ENCODE data around the gene TMPRSS13. TPM values are rescaled to one million over a fixed set of nuclear protein-coding genes. Genes with fewer than 3 reads are reported as not detected.
A peak's percentile ranks its signal among the peaks of the same experiment; 100 is the strongest.
"Not testable (repeated sequence)": the region's sequence is repeated elsewhere in the genome, so short reads cannot be mapped to it uniquely, and the experiment has no call there.

Gene TMPRSS13
- total and polyA plus RNA-seq, 2 donors: 1.5 to 3.5 TPM

DNA sequence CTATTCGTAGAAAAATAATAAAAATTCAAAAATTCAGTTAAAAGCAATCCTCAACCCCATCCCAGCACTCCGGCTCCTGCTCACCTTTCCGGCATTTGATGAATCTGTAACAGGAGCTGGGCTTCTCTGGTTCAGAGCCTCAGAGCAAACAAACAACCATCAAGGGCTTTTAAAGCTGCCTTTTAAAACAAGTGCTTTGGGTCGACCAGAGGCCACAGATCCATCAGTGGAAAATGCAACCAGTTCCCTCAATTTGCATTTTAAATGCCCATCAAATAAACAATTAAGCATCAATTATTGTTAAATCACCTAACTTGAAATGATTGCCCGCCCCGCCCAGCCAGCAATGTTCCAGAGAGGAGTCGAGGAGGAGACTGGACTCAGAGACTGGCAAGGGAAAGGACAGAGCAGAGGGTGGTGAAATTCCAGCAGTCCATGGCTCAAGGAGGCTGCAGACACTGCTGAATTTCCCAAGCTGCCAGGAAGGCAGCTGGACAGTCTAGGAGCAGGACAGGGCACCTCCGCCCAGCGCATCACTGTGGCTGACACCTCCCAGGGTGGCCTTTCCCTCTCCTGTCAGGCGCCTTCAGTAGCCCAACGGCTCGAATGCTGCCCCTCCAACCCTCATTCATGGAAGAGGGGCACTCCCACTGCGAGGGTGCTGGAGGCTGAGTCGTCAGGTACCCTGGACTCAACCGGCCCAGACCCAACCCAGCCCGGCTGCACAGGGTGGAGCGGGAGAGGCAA, 60.2 kb downstream of the TMPRSS13 start:
- Histone ChIP-seq H3K36me3 (ENCODE audit: control insufficient read depth in 2 of 2, insufficient read depth in 2 of 2, low read length in 1 of 2) (no peaks in the 10 kb centered on the region), H3K27me3 (ENCODE audit: control insufficient read depth in 2 of 2, insufficient read depth in 1 of 2, low read length in 1 of 2) (peaks cover 0 to 18% of the 10 kb centered on the region in 2 donors), H3K27ac (ENCODE audit: low read depth in 1 of 2, low read length in 1 of 2) (no peak overlapping the region), H3K4me1 (ENCODE audit: control insufficient read depth in 2 of 2, insufficient read depth in 2 of 2, low read length in 2 of 2) (peaks cover 0 to 28% of the 10 kb centered on the region in 2 donors), H3K4me3 (ENCODE audit: low read length in 2 of 2) (no peak overlapping the region), H3K9me3 (ENCODE audit: control insufficient read depth in 2 of 2, insufficient read depth in 1 of 2, low read length in 1 of 2) (peaks cover 0 to 5% of the 10 kb centered on the region in 2 donors)
- 96% methylated on average over 17 of the region's 17 CpGs for WGBS
- DNase-seq (ENCODE audit: low read depth in 6 of 9, low spot score in 9 of 9): no peak

GRCh38 chr11:117868088-117868487, 61.1 kb downstream of the TMPRSS13 start:
- peaks cover 0 to 20% of the 10 kb centered on the region in 2 donors for H3K4me1 ChIP-seq (ENCODE audit: control insufficient read depth in 2 of 2, insufficient read depth in 2 of 2, low read length in 2 of 2)
- H3K27ac ChIP-seq (ENCODE audit: low read depth in 1 of 2, low read length in 1 of 2): no peak overlapping the region
- peaks cover 0 to 9% of the 10 kb centered on the region in 2 donors for H3K27me3 ChIP-seq (ENCODE audit: control insufficient read depth in 2 of 2, insufficient read depth in 1 of 2, low read length in 1 of 2)
- WGBS: 91% methylated on average over 11 of the region's 11 CpGs
- peaks cover 0 to 5% of the 10 kb centered on the region in 2 donors for H3K9me3 ChIP-seq (ENCODE audit: control insufficient read depth in 2 of 2, insufficient read depth in 1 of 2, low read length in 1 of 2)
- no peak overlapping the region for H3K4me3 ChIP-seq (ENCODE audit: low read length in 2 of 2)
- DNase-seq (ENCODE audit: low read depth in 6 of 9, low spot score in 9 of 9): no peak
- H3K36me3 ChIP-seq (ENCODE audit: control insufficient read depth in 2 of 2, insufficient read depth in 2 of 2, low read length in 1 of 2): no peaks in the 10 kb centered on the region

- H3K4me1 ChIP-seq (ENCODE audit: control insufficient read depth in 2 of 2, insufficient read depth in 2 of 2, low read length in 2 of 2): peaks cover 0 to 21% of the 10 kb centered on the region in 2 donors
- H3K36me3 ChIP-seq (ENCODE audit: control insufficient read depth in 2 of 2, insufficient read depth in 2 of 2, low read length in 1 of 2): no peaks in the 10 kb centered on the region
- no peaks in the 10 kb centered on the region for H3K9me3 ChIP-seq (ENCODE audit: control insufficient read depth in 2 of 2, insufficient read depth in 1 of 2, low read length in 1 of 2)
- H3K27ac ChIP-seq (ENCODE audit: low read depth in 1 of 2, low read length in 1 of 2): no peak overlapping the region
- 94% methylated on average over 5 of the region's 5 CpGs for WGBS
- no peak for DNase-seq (ENCODE audit: low read depth in 6 of 9, low spot score in 9 of 9)
- H3K4me3 ChIP-seq (ENCODE audit: low read length in 2 of 2): no peak overlapping the region
- H3K27me3 ChIP-seq (ENCODE audit: control insufficient read depth in 2 of 2, insufficient read depth in 1 of 2, low read length in 1 of 2): no peaks in the 10 kb centered on the region
Observed at GRCh38 chr11:117866526-117866925, 62.7 kb downstream of the TMPRSS13 start.

- peaks cover 0 to 22% of the 10 kb centered on the region in 2 donors for H3K4me1 ChIP-seq (ENCODE audit: control insufficient read depth in 2 of 2, insufficient read depth in 2 of 2, low read length in 2 of 2)
- H3K9me3 ChIP-seq (ENCODE audit: control insufficient read depth in 2 of 2, insufficient read depth in 1 of 2, low read length in 1 of 2); H3K27ac ChIP-seq (ENCODE audit: low read depth in 1 of 2, low read length in 1 of 2); DNase-seq (ENCODE audit: low read depth in 6 of 9, low spot score in 9 of 9); H3K27me3 ChIP-seq (ENCODE audit: control insufficient read depth in 2 of 2, insufficient read depth in 1 of 2, low read length in 1 of 2); H3K4me3 ChIP-seq (ENCODE audit: low read length in 2 of 2); H3K36me3 ChIP-seq (ENCODE audit: control insufficient read depth in 2 of 2, insufficient read depth in 2 of 2, low read length in 1 of 2): not testable (repeated sequence)
- 97% methylated on average over 13 of the region's 13 CpGs for WGBS
Observed at GRCh38 chr11:117865546-117865945, 63.7 kb downstream of the TMPRSS13 start.

DNA sequence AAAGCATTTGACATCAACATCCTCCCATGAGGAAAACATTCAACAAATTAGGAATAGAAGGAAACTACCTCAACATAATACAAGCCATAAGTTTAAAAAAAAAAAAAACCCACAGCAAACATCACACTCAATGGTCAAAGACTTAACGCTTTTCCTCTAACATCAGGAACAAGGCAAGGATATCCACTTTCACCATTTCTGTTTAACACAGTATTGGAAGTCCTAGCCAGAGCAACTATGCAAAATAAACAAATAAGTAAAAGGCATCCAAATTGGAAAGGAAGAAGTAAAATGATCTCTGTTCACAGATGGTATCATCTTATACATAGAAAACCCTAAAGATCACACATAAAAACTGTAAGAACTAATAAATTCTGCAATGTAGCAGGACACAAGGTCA, 65.8 kb downstream of the TMPRSS13 start:
- Histone ChIP-seq H3K27ac (ENCODE audit: low read depth in 1 of 2, low read length in 1 of 2) (no peak overlapping the region), H3K36me3 (ENCODE audit: control insufficient read depth in 2 of 2, insufficient read depth in 2 of 2, low read length in 1 of 2) (no peaks in the 10 kb centered on the region), H3K4me3 (ENCODE audit: low read length in 2 of 2) (no peak overlapping the region), H3K9me3 (ENCODE audit: control insufficient read depth in 2 of 2, insufficient read depth in 1 of 2, low read length in 1 of 2) (no peaks in the 10 kb centered on the region), H3K27me3 (ENCODE audit: control insufficient read depth in 2 of 2, insufficient read depth in 1 of 2, low read length in 1 of 2) (no peaks in the 10 kb centered on the region), H3K4me1 (ENCODE audit: control insufficient read depth in 2 of 2, insufficient read depth in 2 of 2, low read length in 2 of 2) (peaks cover 0 to 9% of the 10 kb centered on the region in 2 donors)
- WGBS: 97% methylated on average over 1 of the region's 1 CpG
- DNase-seq (ENCODE audit: low read depth in 6 of 9, low spot score in 9 of 9): no peak

DNA sequence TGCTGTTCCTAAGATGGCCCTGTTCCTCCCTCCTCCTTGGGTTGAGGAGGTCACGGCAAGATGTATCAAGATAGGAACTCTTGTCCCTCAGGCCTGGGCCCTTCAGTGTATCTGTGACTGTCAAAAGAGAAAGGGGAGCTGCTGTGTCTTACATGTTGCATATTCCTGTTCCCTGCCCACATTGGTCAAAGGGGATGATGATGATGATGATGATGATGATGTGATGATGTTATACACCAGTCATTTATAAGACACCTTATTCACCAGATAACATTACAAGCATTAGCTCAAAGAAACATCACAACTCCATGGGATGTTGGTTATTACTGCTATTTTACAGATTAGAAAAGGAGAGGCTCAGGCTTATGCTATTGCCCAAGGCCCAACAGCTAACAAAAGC, 66.4 kb downstream of the TMPRSS13 start:
- Histone ChIP-seq H3K4me3 (ENCODE audit: low read length in 2 of 2) (no peak overlapping the region), H3K27me3 (ENCODE audit: control insufficient read depth in 2 of 2, insufficient read depth in 1 of 2, low read length in 1 of 2) (no peaks in the 10 kb centered on the region), H3K4me1 (ENCODE audit: control insufficient read depth in 2 of 2, insufficient read depth in 2 of 2, low read length in 2 of 2) (peaks cover 0 to 9% of the 10 kb centered on the region in 2 donors), H3K9me3 (ENCODE audit: control insufficient read depth in 2 of 2, insufficient read depth in 1 of 2, low read length in 1 of 2) (no peaks in the 10 kb centered on the region), H3K27ac (ENCODE audit: low read depth in 1 of 2, low read length in 1 of 2) (no peak overlapping the region), H3K36me3 (ENCODE audit: control insufficient read depth in 2 of 2, insufficient read depth in 2 of 2, low read length in 1 of 2) (no peaks in the 10 kb centered on the region)
- DNase-seq (ENCODE audit: low read depth in 6 of 9, low spot score in 9 of 9): no peak
- WGBS: 94% methylated on average over 1 of the region's 1 CpG

DNA sequence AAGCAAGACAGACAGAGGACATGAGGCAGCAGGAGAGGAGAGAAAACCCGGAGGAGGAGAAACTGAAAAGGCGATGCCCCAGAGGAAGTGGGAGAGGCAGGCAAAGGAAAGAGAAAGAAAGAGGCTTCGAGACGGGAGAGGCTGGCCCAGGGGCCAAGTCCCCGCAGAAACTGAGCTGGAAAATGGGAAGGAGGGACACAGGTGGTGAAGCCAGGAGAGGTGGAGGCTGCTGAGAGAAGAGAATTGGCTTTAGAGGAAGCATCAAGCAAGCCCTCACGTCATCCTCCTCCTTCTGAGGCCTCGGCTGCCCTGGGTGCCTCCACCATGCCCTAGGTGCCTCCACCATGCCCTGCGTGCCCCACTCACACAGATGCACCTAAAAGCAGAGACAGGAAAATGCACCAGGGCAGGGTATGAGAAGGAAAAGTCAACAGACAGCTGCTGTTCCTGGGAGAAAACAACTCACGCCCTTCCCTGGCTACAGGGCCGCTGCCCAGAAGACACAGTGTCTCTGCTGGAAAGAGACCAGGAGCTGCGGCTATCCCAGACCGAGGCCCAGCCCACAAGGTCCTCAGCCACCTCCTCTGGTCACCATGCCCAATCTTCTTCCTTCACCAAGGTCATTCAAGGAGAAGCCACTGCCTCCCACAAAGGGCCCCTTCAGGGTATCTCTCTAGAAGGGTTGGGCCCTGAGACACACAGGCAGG, 67.0 kb downstream of the TMPRSS13 start:
- WGBS: 87% methylated on average over 12 of the region's 12 CpGs
- peaks cover 0 to 2% of the 10 kb centered on the region in 2 donors for H3K27me3 ChIP-seq (ENCODE audit: control insufficient read depth in 2 of 2, insufficient read depth in 1 of 2, low read length in 1 of 2)
- H3K9me3 ChIP-seq (ENCODE audit: control insufficient read depth in 2 of 2, insufficient read depth in 1 of 2, low read length in 1 of 2): no peaks in the 10 kb centered on the region
- H3K4me3 ChIP-seq (ENCODE audit: low read length in 2 of 2): no peak overlapping the region
- DNase-seq (ENCODE audit: low read depth in 6 of 9, low spot score in 9 of 9): no peak
- peaks cover 0 to 9% of the 10 kb centered on the region in 2 donors for H3K4me1 ChIP-seq (ENCODE audit: control insufficient read depth in 2 of 2, insufficient read depth in 2 of 2, low read length in 2 of 2)
- peak overlapping the region in 1 of 2 donors; percentile 30 for H3K27ac ChIP-seq (ENCODE audit: low read depth in 1 of 2, low read length in 1 of 2)
- H3K36me3 ChIP-seq (ENCODE audit: control insufficient read depth in 2 of 2, insufficient read depth in 2 of 2, low read length in 1 of 2): no peaks in the 10 kb centered on the region

DNA sequence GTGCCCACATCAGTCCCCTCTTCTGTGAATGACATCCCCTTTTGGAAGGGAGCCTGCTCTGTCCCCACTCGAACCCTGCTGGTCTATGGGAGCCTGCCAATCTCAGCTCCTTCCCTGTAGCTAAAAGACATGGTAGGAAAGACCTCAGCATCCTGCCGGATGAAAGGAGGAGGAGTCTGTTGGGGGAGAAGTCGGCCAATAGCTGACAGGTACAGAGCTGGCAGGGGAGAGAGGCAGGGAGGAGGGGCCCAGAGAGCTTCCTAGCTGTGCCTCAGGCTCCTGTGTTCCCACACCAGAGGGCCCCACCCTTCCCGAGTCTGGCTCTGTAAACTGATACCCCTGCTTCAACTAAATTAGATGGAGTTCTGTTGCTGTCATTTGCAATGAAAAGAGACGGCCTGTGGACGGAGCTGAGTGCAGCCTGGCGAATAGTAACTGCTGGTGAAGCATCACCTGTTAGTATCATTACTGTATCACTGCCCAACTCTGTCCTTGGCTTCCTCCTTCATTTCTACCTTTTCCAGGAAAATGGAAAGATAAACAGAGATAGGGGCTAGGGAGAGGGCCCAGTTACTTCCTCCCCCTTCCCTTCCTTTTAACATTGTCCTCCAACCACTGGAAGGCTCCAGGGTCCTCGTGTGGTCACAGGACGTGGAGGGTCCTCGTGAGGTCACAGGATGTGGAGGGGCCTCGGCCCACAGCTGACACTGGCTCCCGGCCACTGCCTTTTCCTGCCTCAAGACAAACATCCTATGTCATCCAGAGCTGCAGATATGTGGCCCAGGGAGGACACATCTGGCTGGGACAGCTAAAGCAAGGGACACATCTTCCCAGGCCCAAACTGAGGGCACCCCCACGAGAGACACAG, 67.8 kb downstream of the TMPRSS13 start:
- peaks cover 0 to 9% of the 10 kb centered on the region in 2 donors for H3K4me1 ChIP-seq (ENCODE audit: control insufficient read depth in 2 of 2, insufficient read depth in 2 of 2, low read length in 2 of 2)
- 77% methylated on average over 13 of the region's 13 CpGs for WGBS
- DNase-seq (ENCODE audit: low read depth in 6 of 9, low spot score in 9 of 9): no peak
- H3K9me3 ChIP-seq (ENCODE audit: control insufficient read depth in 2 of 2, insufficient read depth in 1 of 2, low read length in 1 of 2): no peaks in the 10 kb centered on the region
- H3K36me3 ChIP-seq (ENCODE audit: control insufficient read depth in 2 of 2, insufficient read depth in 2 of 2, low read length in 1 of 2): no peaks in the 10 kb centered on the region
- peaks cover 0 to 2% of the 10 kb centered on the region in 2 donors for H3K27me3 ChIP-seq (ENCODE audit: control insufficient read depth in 2 of 2, insufficient read depth in 1 of 2, low read length in 1 of 2)
- H3K4me3 ChIP-seq (ENCODE audit: low read length in 2 of 2): no peak overlapping the region
- peak overlapping the region in 1 of 2 donors; percentile 30 for H3K27ac ChIP-seq (ENCODE audit: low read depth in 1 of 2, low read length in 1 of 2)

Measured in thymus (tissue), 11 donors.